ENCODE data around the gene OLFML1.

- TF ChIP-seq EP300 (IDR thresholded peaks at IDR 0.05) (no peak), CTCF (IDR thresholded peaks at IDR 0.05) (no peak), POLR2A (IDR thresholded peaks at IDR 0.05) (no peak)
Measured at GRCh38 chr11:7449841-7450214, 35.5 kb upstream of the OLFML1 start.
